Right lobe of liver (tissue), 6 donors: ENCODE data around the gene BTN3A1. TPM values are rescaled to one million over a fixed set of nuclear protein-coding genes. Genes with fewer than 3 reads are reported as not detected.

ENCODE experiments used
- ATAC-seq, 4 donors: fragments of 200-7000 bp; cut with Tn5 transposase; one replicate each; pipeline ENCODE4 v1.9.1; 2020; ENCODE audit warnings: mild to moderate bottlenecking in 4 of 4, moderate library complexity in 4 of 4
- DNase-seq, 3 donors: peaks; one replicate each; pipeline ENCODE4 v3.0.0-alpha.2; 2020
- H3K27ac ChIP-seq, 3 donors: fragments of 200-600 bp; one replicate each; pipeline ENCODE4 v1.8.0; 2022
- H3K27me3 ChIP-seq, 2 donors: fragments of 200-600 bp; one replicate each; pipeline ENCODE4 v1.8.0; 2022
- H3K36me3 ChIP-seq, 4 donors: fragments of 200-600 bp; sonication (generic) in 1 of 4; one replicate each; pipeline versions ENCODE4 v1.5.1 to v1.8.0; 2017 to 2022; ENCODE audit warnings: control low read depth in 1 of 4
- H3K4me1 ChIP-seq, 4 donors: fragments of 200-600 bp; sonication (generic) in 1 of 4; one replicate each; pipeline versions ENCODE4 v1.5.1 to v1.8.0; 2017 to 2022; ENCODE audit warnings: control low read depth in 1 of 4
- H3K4me3 ChIP-seq, 3 donors: fragments of 200-600 bp; one replicate each; pipeline ENCODE4 v1.8.0; 2022
- H3K9me3 ChIP-seq, 4 donors: fragments of 200-600 bp; sonication (generic) in 1 of 4; one replicate each; pipeline versions ENCODE4 v1.5.1 to v1.8.0; 2017 to 2022; ENCODE audit warnings: control low read depth in 1 of 4
- CTCF ChIP-seq, 4 donors: fragments of 200-600 bp in 3 of 4; fragments of 450-650 bp in 1 of 4; IDR thresholded peaks; one replicate each; pipeline versions ENCODE4 v1.5.1 to v1.8.0; 2016 to 2022; ENCODE audit warnings: antibody characterized with exemption in 4 of 4, mild to moderate bottlenecking in 2 of 4
- POLR2A ChIP-seq: fragments of 450-650 bp; IDR thresholded peaks from one replicate; pipeline ENCODE4 v1.6.1; 2017; ENCODE audit warnings: antibody characterized with exemption, mild to moderate bottlenecking
- WGBS: methylation state at CpG from one replicate; pipeline ENCODE4 v1.1.6; 2018; ENCODE audit warnings: low coverage, low lambda C conversion rate; ENCODE audit not compliant: insufficient coverage; ENCODE audit errors: missing lambda C conversion rate; 5-methylcytosine and 5-hydroxymethylcytosine counted together
- intact Hi-C, 2 donors: fragments of 100-400 bp; cut with DNase I; formaldehyde crosslinking; loops; one replicate each; pipeline versions ENCODE4 v1.11.2 to v1.14.1; 2022
- total RNA-seq, 6 experiments: library from RNA; depleted of rRNA in 2 of 6; stranded (reverse); fragments of >200 nt in 2 of 6; fragmentation: NEBNext Ultra II Directional in 3 of 6; extraction: Animal tissue kit (Norgen Biotek cat#: 25700) in 3 of 6; gene quantifications; one replicate each; pipeline versions ENCODE4 v1.1.0 to v1.2.4, GENCODE V29; 2016 to 2023
- donor health status: DM: no; HTN: yes; CAD: no.
- donor health status: DM: no; HTN: no; CAD: no.
- donor health status: DM: no; HTN: no; CAD: no.
- donor health status: DM: no; HTN: yes; CAD: no.
- donor health status: DM: no; HTN: yes; CAD: no.

The BTN3A1 gene
- total RNA-seq, 6 experiments from 2014 or later, result 9.0 to 15.9 (median 10.6) TPM

GRCh38 chr6:26436018-26436417 is 33.9 kb downstream of the BTN3A1 start:
- 85% methylated on average over 3 of the region's 4 CpGs for WGBS
- Histone ChIP-seq H3K4me1 (peaks cover 0 to 6% (median 0%) of the 10 kb centered on the region in 4 donors), H3K27ac (no peak overlapping the region), H3K9me3 (no peaks in the 10 kb centered on the region), H3K27me3 (no peaks in the 10 kb centered on the region), H3K4me3 (no peak overlapping the region), H3K36me3 (peaks cover 0 to 2% (median 0%) of the 10 kb centered on the region in 4 donors)
- intact Hi-C loops, result no loop called here
- no peak for ATAC-seq
- DNase-seq, result no peak
- TF ChIP-seq POLR2A, result no peak
- no peak for TF ChIP-seq CTCF (IDR thresholded peaks at IDR 0.05)

- Histone ChIP-seq H3K27me3 (no peaks in the 10 kb centered on the region), H3K4me3 (no peak overlapping the region), H3K27ac (no peak overlapping the region), H3K4me1 (peaks cover 0 to 11% (median 0%) of the 10 kb centered on the region in 4 donors), H3K36me3 (peaks cover 0 to 2% (median 0%) of the 10 kb centered on the region in 4 donors), H3K9me3 (no peaks in the 10 kb centered on the region)
- WGBS, result 88% methylated on average over 1 of the region's 1 CpG
- TF ChIP-seq POLR2A (no peak), CTCF (IDR thresholded peaks at IDR 0.05) (no peak)
- DNase-seq (no peak), ATAC-seq (no peak)
- intact Hi-C loops, result no loop called here
These were observed 35.5 kb downstream of the BTN3A1 start for GRCh38 chr6:26437550-26437949.

GRCh38 chr6:26438000-26438399 is 35.9 kb downstream of the BTN3A1 start:
- DNase-seq, result no peak
- WGBS, result 100% methylated on average over 1 of the region's 1 CpG
- intact Hi-C loops, result no loop called here
- TF ChIP-seq CTCF (IDR thresholded peaks at IDR 0.05) (no peak), POLR2A (no peak)
- H3K27ac ChIP-seq, result no peak overlapping the region
- peaks cover 0 to 2% (median 0%) of the 10 kb centered on the region in 4 donors for H3K36me3 ChIP-seq
- H3K27me3 ChIP-seq, result no peaks in the 10 kb centered on the region
- ATAC-seq, result no peak
- H3K4me1 ChIP-seq, result peaks cover 0 to 11% (median 0%) of the 10 kb centered on the region in 4 donors
- no peak overlapping the region for H3K4me3 ChIP-seq
- H3K9me3 ChIP-seq, result no peaks in the 10 kb centered on the region

GRCh38 chr6:26439151-26440125 is 37.4 kb downstream of the BTN3A1 start:
- no peak for TF ChIP-seq POLR2A
- no peak for TF ChIP-seq CTCF (IDR thresholded peaks at IDR 0.05)
- 40% methylated on average over 6 of the region's 7 CpGs for WGBS
- DNase-seq (no peak), ATAC-seq (no peak)
- Histone ChIP-seq H3K27ac (peak overlapping the region; percentile 81 to 95 (median 94)), H3K9me3 (no peaks in the 10 kb centered on the region), H3K4me3 (peak overlapping the region; percentile 34 to 61 (median 60)), H3K27me3 (no peaks in the 10 kb centered on the region), H3K36me3 (peaks cover 0 to 2% (median 0%) of the 10 kb centered on the region in 4 donors), H3K4me1 (peaks cover 0 to 11% (median 0%) of the 10 kb centered on the region in 4 donors)
- intact Hi-C loops, result no loop called here
